Middle frontal gyrus (tissue), 1 donor: Measurements from ENCODE around the gene COL4A2.

Experiments used
- DNase-seq: peaks from one replicate; pipeline ENCODE4 v3.0.0-alpha.2; 2015; ENCODE audit warnings: low spot score; ENCODE audit errors: extremely low spot score

Gene COL4A2

GRCh38 chr13:110416131-110417025 lies 109.3 kb downstream of the COL4A2 start:
- DNase-seq: no peak

- no peak for DNase-seq
Measured at GRCh38 chr13:110418944-110419343, 111.9 kb downstream of the COL4A2 start.

GRCh38 chr13:110419381-110419791 lies 112.3 kb downstream of the COL4A2 start:
- no peak for DNase-seq

- no peak for DNase-seq
Measured at GRCh38 chr13:110419946-110420345, 112.9 kb downstream of the COL4A2 start.

GRCh38 chr13:110420626-110421025 lies 113.5 kb downstream of the COL4A2 start:
- no peak for DNase-seq

GRCh38 chr13:110421061-110421460 lies 114.0 kb downstream of the COL4A2 start:
- DNase-seq: no peak

- DNase-seq: no peak
Measured at GRCh38 chr13:110421696-110422385, 114.8 kb downstream of the COL4A2 start.

GRCh38 chr13:110422913-110423688 lies 116.0 kb downstream of the COL4A2 start:
- DNase-seq: no peak

GRCh38 chr13:110423689-110424302 lies 116.7 kb downstream of the COL4A2 start:
- DNase-seq: no peak

- no peak for DNase-seq
Measured at GRCh38 chr13:110424569-110425443, 117.7 kb downstream of the COL4A2 start.

- no peak for DNase-seq
Measured at GRCh38 chr13:110425444-110425780, 118.3 kb downstream of the COL4A2 start.

GRCh38 chr13:110426735-110427134 lies 119.7 kb downstream of the COL4A2 start:
- no peak for DNase-seq

GRCh38 chr13:110428313-110428712 lies 121.2 kb downstream of the COL4A2 start:
- no peak for DNase-seq

GRCh38 chr13:110430391-110431336 lies 123.6 kb downstream of the COL4A2 start:
- no peak for DNase-seq

- DNase-seq: no peak
Measured at GRCh38 chr13:110431425-110432294, 124.6 kb downstream of the COL4A2 start.

- no peak for DNase-seq
Measured at GRCh38 chr13:110432522-110432921, 125.4 kb downstream of the COL4A2 start.

- no peak for DNase-seq
Measured at GRCh38 chr13:110433014-110433413, 125.9 kb downstream of the COL4A2 start.

GRCh38 chr13:110434629-110435028 lies 127.5 kb downstream of the COL4A2 start:
- no peak for DNase-seq
